Measurements from ENCODE around the gene RFC2. TPM values are rescaled to one million over a fixed set of nuclear protein-coding genes. Genes with fewer than 3 reads are reported as not detected.
"Not testable (repeated sequence)": the region's sequence is repeated elsewhere in the genome, so short reads cannot be mapped to it uniquely, and the experiment has no call there.

The RFC2 gene
- polyA plus RNA-seq, 10 donors: 26.7 to 38.3 (median 33.6) TPM

DNA sequence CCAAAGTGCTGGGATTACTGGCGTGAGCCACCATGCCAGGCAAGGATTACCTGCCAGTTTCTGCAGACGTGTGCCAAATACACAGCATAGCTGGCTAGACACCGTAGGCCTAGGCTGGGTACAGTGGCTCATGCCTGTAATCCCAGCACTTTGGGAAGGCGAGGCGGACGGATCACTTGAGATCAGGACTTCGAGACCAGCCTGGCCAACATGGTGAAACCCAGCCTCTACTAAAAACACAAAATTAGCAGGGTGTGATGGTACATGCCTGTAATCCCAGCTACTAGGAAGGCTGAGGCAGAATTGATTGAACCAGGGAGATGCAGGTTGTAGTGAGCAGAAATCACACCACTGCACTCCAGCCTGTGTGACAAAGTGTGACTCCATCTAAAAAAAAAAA, 868 bp downstream of the RFC2 start:
- no peak for DNase-seq

DNA sequence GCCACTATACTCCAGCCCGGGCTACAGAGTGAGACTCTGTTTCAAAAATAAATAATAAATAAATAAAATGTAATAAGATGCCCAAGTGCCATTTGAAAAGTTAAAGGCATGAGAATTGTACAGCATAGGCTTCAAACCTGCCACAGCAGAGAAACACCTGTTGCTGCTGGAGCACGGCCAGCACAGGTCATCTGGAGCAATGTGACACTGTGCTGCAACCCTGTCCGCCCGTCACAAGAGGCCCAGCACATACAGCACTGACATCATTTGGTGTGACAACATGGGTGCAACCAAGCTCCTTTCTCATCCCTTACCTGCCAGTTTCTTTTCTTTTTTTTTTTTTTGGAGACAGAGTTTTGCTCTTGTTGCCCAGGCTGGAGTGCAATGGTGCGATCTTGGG, 1.3 kb downstream of the RFC2 start:
- DNase-seq: peak in 1 of 3 donors; percentile 29

DNA sequence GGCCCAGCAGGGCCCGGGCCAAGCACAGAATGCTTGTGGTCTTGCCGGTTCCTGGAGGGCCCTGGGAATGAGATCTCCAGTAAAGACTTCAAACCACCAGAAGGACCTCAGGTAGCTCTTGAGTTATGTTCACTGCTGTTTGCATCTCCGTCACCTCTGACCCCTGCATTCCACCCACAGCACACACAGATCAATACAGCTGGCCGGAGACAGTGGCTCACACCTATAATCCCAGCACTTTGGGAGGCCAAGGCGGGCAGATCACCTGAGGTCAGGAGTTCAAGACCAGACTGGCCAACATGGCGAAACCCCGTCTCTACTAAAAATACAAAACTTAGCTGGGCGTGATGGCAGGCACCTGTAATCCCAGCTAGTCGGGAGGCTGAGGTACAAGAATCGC, 5.1 kb downstream of the RFC2 start:
- not testable (repeated sequence) for DNase-seq

DNA sequence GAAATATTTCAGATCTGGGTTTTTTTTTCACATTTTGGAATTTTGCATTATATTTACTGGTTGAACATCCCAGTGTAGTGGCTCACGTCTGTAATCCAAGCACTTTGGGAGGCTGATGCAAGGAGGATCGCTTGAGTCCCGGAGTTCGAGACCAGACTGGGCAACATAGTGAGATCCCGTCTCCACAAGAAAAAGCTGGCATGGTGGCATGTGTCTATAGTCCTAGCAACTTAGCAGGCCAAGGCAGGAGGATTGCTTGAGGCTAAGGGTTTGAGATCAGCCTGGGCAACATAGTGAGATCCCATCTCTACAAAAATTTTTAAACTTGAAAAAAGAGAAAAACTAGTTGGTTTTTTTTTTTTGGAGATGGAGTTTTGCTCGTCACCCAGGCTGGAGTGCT, 6.0 kb downstream of the RFC2 start:
- no peak for DNase-seq

DNA sequence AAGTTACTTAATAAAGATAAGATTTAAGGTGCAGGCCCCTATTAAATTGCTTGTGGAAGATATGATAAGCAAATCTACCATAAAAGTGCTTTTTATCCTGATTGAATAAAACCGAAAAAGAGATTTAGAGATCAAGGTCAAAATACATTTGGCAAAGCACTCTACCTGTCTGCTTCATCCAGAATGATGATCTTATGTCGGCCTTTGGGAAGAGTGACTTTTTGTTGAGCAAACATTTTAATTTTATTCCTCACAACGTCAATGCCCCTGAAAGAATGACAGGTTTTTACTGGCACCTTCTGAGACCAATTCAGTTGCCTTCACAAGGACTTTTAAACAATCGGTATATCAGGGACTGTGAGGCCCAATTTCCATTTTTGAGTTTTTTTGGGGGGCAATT, 7.7 kb downstream of the RFC2 start:
- DNase-seq: no peak

DNA sequence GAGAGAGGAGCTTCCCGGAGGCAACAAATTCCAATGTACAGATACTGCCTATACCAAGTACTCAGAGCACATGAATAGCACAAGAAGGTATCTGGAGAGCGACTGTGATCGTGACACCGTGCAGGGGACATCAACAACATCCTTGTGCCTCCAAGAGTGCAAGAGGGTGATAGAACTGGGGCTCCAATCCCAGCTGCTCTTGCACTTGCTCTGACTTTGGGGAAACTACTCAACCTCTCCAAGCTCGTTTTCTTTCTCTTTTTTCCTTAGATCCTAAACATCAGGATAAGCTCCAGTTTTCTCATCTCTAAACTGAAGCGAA, 12.1 kb downstream of the RFC2 start:
- no peak for DNase-seq

DNA sequence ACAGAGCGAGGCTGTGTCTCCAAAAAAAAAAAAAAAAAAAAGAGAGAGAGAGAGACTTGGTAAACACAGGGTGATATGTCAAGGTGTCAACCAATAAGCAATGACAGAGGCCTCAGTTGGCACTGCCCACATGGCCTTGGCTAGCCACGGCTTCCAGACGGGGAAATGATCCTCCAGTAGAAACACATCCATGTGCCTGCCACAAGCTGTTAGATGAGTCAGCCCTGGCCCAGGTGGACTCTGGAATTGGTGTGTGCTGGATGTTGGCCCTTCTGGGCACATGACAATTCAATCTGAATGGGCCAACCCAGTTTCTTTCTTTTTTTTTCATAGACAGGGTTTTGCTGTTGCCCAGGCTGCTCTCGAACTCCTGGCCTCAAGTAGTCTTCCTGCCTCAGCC, 13.7 kb downstream of the RFC2 start:
- DNase-seq: no peak

DNA sequence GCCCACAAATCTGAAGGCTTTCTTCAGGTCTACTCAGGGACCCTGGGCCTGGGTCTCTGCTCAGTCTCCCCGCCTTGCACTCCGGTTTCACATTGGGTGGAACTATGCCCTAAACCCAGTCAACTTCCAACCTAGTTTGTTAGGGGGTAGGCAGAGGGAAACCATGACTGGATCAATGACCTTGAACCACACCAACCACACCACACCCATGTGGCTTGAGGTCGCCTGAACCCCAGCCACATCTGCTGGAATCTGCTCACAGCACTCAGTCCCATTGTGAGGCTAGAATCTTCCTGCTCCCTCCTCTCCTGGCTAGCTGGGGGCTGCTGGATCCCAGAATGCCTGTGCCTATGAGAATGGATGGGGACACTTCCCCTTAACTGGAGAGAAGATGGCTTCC, 17.9 kb downstream of the RFC2 start:
- DNase-seq: no peak

DNA sequence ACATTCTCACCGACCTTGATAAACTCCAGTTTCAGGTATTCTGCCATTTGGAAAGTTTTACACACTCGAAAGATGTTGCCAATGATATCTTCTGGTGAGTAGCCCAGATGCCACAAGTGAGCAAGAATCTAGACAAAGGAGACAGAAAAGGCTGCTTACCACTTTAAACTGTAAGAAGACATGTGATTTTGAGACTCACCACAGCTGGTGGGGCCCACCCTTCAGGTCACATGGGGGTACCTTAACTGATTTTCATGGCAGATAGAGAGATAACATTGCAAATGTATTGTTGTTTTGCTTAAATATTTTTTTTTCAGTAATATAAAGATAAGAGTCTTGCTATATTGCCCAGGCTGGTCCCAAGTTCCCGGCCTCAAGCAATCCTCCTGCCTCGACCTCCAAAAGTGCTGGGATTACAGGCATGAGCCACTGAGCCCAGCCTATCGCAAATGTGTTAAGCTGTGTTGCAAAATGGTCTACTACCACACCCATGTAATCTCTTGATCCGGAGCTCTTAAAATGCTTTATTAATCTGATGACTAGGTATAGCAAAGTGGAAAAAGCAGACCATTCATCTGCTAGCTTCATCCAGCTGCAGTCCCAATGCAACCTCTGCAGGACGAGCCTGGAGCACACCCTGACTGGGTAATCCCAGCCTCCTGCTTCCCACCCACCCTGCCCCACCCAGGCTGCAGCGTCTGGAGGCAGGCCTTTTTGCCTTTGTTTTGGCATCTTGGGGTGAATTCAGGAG, 18.5 kb downstream of the RFC2 start:
- no peak for DNase-seq

DNA sequence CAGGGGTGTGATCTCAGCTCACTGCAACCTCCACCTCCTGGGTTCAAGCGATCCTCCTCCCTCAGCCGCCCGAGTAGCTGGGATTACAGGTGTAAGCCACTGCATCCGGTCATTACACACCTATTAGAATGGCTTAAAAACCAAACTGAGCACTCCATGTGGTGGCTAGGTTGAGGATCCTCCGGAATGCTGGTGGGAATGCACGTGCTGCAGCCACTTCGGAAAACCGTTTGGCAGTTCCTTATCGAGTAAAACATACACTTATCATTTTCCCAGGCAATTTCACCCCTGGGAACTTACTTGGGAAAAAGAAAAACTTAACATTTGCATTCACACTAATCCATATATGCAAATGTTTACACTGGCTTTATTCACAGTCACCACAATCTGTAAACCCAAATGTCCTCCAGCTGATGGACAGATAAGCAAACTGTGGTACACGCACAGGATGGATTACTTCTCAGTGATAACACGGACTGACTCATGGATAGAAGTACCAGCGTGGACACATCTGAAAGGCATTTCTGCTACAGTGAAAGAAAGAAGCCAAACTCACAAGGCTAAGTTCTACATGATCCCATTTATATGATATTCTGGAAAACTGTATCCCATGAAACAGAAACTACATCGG, 20.4 kb downstream of the RFC2 start:
- DNase-seq: no peak

DNA sequence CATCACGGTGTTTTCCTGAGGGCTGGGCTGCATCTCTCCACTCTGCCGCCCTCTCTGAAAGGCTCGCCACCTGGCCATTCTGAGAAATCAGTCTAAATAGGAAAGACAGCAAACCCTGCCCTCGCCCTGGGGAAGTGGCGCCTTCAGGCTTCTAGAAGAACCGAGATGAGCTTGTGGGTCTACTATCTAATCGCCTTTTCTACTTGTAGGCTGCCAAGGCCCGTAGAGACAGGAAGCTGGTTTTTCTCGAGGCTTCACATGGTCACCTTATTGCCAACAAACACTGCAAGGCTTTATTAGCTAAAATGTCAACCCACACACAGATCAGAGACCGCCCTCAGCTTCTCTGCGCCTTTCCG, 23.0 kb downstream of the RFC2 start:
- no peak for DNase-seq

DNA sequence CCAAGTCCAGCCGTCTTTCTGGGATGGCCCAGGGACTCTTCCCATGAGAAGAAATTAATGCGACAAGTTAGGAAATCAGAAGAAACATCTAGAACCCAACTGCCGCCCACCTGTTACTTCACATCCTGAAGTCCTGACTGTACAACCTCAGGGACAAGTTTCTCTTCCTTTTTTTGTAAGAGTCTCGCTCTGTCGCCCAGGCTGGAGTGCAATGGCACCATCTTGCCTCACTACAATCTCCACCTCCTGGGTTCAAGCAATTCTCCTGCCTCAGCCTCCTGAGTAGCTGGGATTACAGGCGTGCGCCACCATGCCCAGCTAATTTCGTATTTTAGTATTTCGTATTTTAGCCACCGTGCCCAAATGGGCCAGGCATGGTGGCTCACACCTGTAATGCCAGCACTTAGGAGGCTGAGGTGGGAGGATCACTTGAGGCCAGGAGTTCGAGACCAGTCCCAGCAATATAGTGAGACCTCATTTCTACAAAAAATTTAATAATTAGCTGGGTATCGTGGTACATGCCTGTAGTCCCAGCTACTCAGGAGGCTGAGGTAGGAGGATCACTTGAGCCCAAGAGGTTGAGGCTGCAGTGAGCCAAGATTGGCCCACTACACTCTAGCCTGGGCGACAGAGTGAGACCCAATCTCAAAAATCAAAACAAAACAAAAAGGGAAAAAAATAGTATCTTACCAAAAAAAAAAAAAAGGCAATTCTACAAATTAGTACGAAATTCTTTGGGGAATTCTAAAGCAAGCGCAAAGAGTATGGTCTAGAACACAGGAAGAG, 23.6 kb downstream of the RFC2 start:
- DNase-seq: no peak

DNA sequence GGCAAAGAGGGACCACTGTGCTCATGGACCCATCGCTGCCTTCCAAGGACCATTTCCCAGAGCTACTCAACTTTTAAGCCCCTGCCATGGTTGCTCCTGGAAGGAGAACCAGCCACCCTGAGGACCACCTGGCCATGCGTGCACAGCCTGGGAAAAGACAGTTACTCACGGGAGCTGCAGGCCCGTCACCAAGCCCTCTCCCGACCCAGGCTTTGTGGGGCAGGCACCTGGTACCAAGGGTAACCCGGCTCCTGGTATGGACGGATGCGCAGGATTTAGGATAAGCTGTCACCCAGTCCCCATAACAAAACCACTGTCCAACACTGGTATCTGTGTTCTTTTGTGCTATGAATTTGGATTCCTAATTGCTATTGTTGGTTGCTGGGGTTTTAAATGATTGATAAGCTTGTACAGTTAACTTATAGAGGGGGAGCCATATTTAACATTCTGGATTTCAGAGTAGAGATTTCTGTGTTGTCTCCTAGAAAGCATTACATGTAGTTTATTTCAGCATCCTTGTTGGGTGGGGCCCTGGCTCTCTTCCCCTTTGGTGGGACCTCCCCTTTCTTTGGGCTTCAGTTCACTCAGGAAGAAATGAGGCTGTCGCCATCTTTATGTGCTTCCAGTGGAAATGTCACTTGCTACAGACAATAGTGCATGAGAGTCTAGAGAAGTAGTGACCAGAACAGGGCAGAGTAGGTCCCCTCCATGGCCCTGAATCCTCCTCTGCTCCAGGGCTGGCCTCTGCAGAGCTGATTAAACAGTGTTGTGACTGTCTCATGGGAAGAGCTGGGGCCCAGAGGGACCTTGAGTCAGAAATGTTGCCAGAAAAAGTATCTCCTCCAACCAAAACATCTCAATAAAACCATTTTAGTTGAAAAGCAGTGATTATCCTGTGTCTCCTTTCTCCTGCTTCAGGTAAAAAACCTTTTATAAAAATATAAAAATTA, 25.0 kb downstream of the RFC2 start:
- DNase-seq: no peak

DNA sequence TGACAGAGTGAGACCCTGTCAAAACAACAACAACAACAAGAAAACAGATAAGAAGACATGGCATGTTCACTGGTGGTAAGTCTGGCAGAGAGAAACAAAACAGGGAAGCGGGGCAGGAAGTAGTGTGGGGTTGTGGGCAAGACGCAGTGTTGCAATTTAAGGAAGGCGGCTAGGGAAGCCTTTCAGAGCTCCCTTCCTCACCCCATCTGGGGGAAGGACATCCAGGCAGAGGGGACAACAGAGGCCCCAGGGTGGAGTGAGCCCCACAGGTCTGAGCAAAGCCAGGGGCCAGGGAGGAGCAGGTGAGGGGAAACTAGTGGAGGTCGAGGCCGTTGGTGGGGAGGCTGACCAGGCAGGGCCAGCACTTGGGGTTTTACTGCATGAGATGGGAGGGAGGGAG, 27.6 kb downstream of the RFC2 start:
- DNase-seq: peak in 1 of 3 donors; percentile 45

DNA sequence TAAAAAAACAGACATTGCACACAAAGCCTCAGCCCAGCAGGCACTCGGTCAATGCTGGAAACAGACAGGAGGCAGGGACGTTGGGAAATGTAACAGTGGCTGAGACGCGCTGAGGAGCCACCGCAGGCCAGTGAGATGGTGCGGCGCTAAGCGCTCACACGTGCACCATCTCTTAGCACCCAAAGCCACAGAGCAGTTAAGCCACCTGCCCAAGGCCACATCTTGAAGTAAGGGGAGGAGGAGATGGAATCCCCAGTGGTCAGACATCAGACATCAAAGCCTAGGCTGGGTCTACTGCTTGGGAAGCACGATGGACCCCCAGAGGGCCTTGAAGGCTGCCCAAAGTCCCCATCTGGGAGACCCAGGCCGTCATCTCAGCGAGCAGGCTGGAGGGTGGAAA, 28.8 kb downstream of the RFC2 start:
- no peak for DNase-seq

DNA sequence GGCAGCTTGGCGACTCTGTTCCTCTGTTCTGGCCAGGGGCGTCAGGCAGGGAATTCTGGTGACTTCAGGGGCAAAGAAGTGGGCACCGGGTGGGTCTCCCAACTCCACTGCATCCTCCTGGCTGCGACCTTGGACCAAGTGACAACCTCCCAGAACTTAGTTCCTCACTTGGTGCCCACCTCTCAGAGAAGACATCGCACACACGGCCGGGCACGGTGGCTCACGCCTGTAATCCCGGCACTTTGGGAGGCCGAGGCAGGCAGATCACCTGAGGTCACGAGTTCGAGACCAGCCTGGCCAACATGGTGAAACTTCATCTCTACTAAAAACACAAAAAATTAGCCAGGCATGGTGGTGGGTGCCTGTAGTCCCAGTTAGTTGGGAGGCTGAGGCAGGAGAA, 29.3 kb downstream of the RFC2 start:
- not testable (repeated sequence) for DNase-seq

DNA sequence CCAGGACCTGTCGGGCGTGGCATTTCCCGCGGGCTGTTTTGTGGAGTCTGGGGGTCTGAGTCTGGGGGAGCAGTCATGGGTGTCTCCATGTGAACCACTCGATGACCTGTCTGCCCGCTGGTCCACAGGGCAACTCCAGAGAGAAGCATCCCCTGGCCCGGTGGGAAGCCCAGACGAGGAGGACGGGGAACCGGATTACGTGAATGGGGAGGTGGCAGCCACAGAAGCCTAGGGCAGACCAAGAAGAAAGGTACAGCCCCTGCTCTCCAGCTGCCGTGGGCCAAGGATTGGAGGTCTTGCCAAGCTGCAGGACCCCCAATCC, 29.7 kb downstream of the RFC2 start:
- no peak for DNase-seq

DNA sequence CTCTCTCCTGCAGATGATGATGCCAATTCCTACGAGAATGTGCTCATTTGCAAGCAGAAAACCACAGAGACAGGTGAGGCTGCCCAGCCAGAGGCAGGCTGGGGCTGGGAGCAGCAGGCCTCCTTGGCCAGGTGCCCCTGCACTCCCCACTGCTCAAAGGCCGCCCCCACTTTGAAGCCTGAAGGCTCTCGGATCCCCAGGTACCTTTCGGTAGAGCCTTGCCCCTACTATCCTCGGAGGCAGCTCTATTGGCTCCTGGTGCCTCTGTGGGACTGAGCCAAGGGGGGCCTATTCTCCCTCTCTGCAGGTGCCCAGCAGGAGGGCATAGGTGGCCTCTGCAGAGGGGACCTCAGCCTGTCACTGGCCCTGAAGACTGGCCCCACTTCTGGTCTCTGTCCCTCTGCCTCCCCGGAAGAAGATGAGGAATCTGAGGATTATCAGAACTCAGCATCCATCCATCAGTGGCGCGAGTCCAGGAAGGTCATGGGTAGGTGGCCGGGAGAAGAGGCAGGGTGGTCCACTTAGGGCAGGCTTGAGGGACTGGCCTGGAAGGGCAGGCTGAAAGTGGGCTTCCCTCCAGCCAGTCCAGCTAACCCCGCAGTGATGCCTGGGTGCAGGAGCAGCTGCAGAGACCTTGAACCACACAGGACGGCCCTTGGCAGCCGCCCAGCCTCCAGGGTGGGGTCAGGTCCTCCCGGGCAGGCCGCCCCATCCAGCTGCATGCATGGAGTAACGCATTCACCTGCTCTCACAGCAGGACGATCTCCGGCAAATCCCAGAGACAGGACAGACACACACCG, 30.3 kb downstream of the RFC2 start:
- no peak for DNase-seq

DNA sequence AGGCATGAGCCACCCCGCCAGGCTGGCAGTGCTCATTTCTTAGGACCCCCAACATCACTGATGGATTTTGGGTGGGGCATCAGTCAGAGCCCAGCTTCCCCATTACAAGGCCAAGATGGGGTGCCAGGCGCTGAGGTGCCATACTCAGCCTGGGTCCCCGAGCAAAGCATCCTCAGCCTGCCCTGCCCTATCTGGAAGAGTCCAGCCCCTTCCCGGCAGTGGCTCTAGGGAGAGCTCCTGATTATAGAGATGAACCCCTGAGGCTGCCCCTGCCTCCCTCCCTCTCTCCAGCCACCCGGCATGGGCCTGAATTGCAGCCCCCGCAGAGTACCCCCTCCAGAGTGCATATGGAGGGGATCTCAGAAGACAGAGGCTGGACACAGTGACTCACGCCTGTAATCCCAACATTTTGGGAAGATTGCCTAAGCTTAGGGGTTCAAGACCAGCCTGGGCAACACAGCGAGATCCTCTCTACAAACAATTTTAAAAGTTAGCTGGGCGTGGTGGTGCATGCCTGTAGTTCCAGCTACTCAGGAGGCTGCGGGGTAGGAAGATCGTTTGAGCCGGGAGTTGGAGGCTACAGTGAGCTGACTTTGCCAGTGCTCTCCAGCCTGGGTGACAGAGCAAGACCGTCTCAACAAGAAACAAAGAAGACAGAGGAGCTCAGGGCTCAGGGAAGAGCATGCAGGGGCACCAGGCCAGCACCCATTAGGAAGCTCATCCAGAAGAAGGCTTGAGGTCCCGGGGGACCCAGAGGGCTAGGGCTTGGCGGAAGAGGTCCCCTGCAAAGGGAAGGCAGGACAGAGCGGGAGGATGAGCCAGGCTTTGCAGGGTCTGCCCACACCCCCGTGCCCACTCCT, 31.1 kb downstream of the RFC2 start:
- no peak for DNase-seq

DNA sequence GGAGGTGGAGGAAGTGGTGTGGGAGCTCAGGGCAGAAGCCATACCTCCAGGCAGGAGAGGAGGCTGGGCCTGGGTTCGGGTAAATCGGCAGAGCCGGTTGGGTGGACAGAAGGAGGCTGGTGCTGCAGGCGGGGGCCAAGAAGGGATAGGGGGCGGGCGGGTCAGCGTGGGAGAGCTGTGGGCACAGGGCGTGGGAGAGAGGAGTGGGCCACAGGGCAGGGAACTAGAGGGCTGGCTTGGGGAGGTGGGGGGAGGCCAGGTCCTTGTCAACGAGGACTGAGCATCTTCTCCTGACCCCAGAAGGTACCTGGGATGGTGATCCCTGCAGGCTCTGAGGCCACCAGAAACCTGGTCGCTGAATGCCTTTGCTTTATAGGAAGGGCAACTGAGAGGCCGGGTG, 32.5 kb downstream of the RFC2 start:
- DNase-seq: no peak
